KMS-11 (cell line): ENCODE results near the gene ZBTB7C.

Experiments
- H2AFZ ChIP-seq: fragments of 200-600 bp; sonication (generic); 2 replicates; pipeline ENCODE4 v1.6.1; 2016; ENCODE audit warnings: antibody characterized with exemption, mixed run types, low read depth
- H3K27ac ChIP-seq: fragments of 200-600 bp; sonication (generic); 2 replicates; pipeline ENCODE4 v1.6.1; 2016; ENCODE audit warnings: mild to moderate bottlenecking, mixed run types
- H3K27me3 ChIP-seq: fragments of 200-600 bp; sonication (generic); 2 replicates; pipeline ENCODE4 v1.6.1; 2017; ENCODE audit warnings: mild to moderate bottlenecking, low read depth, mixed run types, moderate library complexity; ENCODE audit not compliant: insufficient read depth
- H3K36me3 ChIP-seq: fragments of 200-600 bp; sonication (generic); 2 replicates; pipeline ENCODE4 v1.6.1; 2017; ENCODE audit warnings: mild to moderate bottlenecking, mixed run types; ENCODE audit not compliant: insufficient read depth
- H3K4me1 ChIP-seq: fragments of 200-600 bp; sonication (generic); 2 replicates; pipeline ENCODE4 v1.6.1; 2016; ENCODE audit warnings: mild to moderate bottlenecking, low read depth, mixed run types; ENCODE audit not compliant: poor library complexity, severe bottlenecking
- H3K4me2 ChIP-seq: fragments of 200-600 bp; sonication (generic); 2 replicates; pipeline ENCODE4 v1.7.0; 2016; ENCODE audit warnings: mild to moderate bottlenecking, mixed run types
- H3K4me3 ChIP-seq: fragments of 200-600 bp; sonication (generic); IDR thresholded peaks from 2 replicates; pipeline ENCODE4 v1.6.1; 2017; ENCODE audit warnings: low read depth, low read length, mixed read lengths; ENCODE audit not compliant: insufficient read depth
- H3K79me2 ChIP-seq: fragments of 200-600 bp; sonication (generic); 2 replicates; pipeline ENCODE4 v1.6.1; 2016; ENCODE audit warnings: low read depth, mixed run types; ENCODE audit not compliant: insufficient read depth
- H3K9ac ChIP-seq: fragments of 200-600 bp; sonication (generic); 2 replicates; pipeline ENCODE4 v1.6.1; 2016; ENCODE audit warnings: mild to moderate bottlenecking, mixed run types
- H4K20me1 ChIP-seq: fragments of 200-600 bp; sonication (generic); 2 replicates; pipeline ENCODE4 v1.6.1; 2016; ENCODE audit warnings: mild to moderate bottlenecking, mixed run types; ENCODE audit not compliant: insufficient read depth
- CTCF ChIP-seq: fragments of 200-600 bp; sonication (generic); conservative IDR thresholded peaks from 2 replicates; pipeline ENCODE4 v1.6.1; 2017; ENCODE audit warnings: low read depth, mild to moderate bottlenecking, antibody characterized with exemption, low read length, moderate library complexity, mixed read lengths

ZBTB7C gene

GRCh38 chr18:48122816-48123215 lies 286.4 kb downstream of the ZBTB7C start:
- Histone ChIP-seq H2AFZ (no peak overlapping the region), H3K79me2 (no peaks in the 10 kb centered on the region), H3K27me3 (no peaks in the 10 kb centered on the region), H3K4me2 (no peak overlapping the region), H4K20me1 (no peaks in the 10 kb centered on the region), H3K4me1 (no peaks in the 10 kb centered on the region), H3K27ac (no peak overlapping the region), H3K9ac (no peak overlapping the region), H3K36me3 (no peaks in the 10 kb centered on the region), H3K4me3 (no peak overlapping the region)
- TF ChIP-seq CTCF = no peak

GRCh38 chr18:48122376-48122775 lies 286.8 kb downstream of the ZBTB7C start:
- Histone ChIP-seq H3K9ac (no peak overlapping the region), H3K36me3 (no peaks in the 10 kb centered on the region), H3K79me2 (no peaks in the 10 kb centered on the region), H3K27me3 (no peaks in the 10 kb centered on the region), H3K4me2 (no peak overlapping the region), H3K4me3 (no peak overlapping the region), H2AFZ (no peak overlapping the region), H4K20me1 (no peaks in the 10 kb centered on the region), H3K27ac (no peak overlapping the region), H3K4me1 (no peaks in the 10 kb centered on the region)
- TF ChIP-seq CTCF = no peak

- Histone ChIP-seq H3K36me3 (no peaks in the 10 kb centered on the region), H3K4me1 (no peaks in the 10 kb centered on the region), H3K4me3 (no peak overlapping the region), H3K27ac (no peak overlapping the region), H3K79me2 (no peaks in the 10 kb centered on the region), H3K9ac (no peak overlapping the region), H3K27me3 (no peaks in the 10 kb centered on the region), H2AFZ (no peak overlapping the region), H4K20me1 (no peaks in the 10 kb centered on the region), H3K4me2 (no peak overlapping the region)
- TF ChIP-seq CTCF = no peak
Observed at GRCh38 chr18:48121752-48122151, 287.4 kb downstream of the ZBTB7C start.

GRCh38 chr18:48119204-48119603 lies 290.0 kb downstream of the ZBTB7C start:
- H3K27me3 ChIP-seq = no peaks in the 10 kb centered on the region
- TF ChIP-seq CTCF = no peak

More at GRCh38 chr18:48119204-48119603, 290.0 kb downstream of the ZBTB7C start:
- Histone ChIP-seq H3K9ac (no peak overlapping the region), H3K36me3 (no peaks in the 10 kb centered on the region), H3K79me2 (no peaks in the 10 kb centered on the region), H4K20me1 (no peaks in the 10 kb centered on the region), H3K4me1 (no peaks in the 10 kb centered on the region), H3K27ac (no peak overlapping the region), H2AFZ (no peak overlapping the region), H3K4me2 (no peak overlapping the region), H3K4me3 (no peak overlapping the region)
